ENCODE results near the gene CEACAM19. TPM values are rescaled to one million over a fixed set of nuclear protein-coding genes. Genes with fewer than 3 reads are reported as not detected.

The CEACAM19 gene
- total and polyA plus RNA-seq, 9 of the 15 experiments (the other 6 are each of a cell fraction or from before 2014, with no cell fraction given): 0.15 to 0.30 (median 0.23) TPM; not detected in 5

GRCh38 chr19:44694184-44694579 is 22.9 kb downstream of the CEACAM19 start (continued):
- TF ChIP-seq ZBTB40 (IDR thresholded peaks at IDR 0.05) (no peak), ZBTB40 (CRISPR knock-in tag; IDR thresholded peaks at IDR 0.05) (no peak)
